K562 (cell line): ENCODE results near the gene DAZAP1. TPM values are rescaled to one million over a fixed set of nuclear protein-coding genes. Genes with fewer than 3 reads are reported as not detected.

ENCODE experiments used
- ATAC-seq: fragments of 200-7000 bp; cut with Tn5 transposase; 3 replicates; pipeline ENCODE4 v1.9.1; 2020; ENCODE audit warnings: moderate library complexity
- BruUV-seq: library from RNA; stranded (reverse); fragments of 400-500 nt; replicated peaks from 2 replicates; lab custom pipeline; 2021; lab: Mats Ljungman, UMichigan
- CTCF ChIA-PET: fragments of 300-600 bp; formaldehyde crosslinking; extraction: SDS; loops from one replicate; lab custom pipeline; 2021; ENCODE audit warnings: low intra/inter-chr PET ratio; lab: Yijun Ruan, JAX
- POLR2A ChIA-PET: fragments of 300-600, 350-650 bp; sonication (Branson Sonifier 250); formaldehyde crosslinking; extraction: SDS; loops from one replicate; lab custom pipeline; 2021; ENCODE audit warnings: antibody characterized with exemption, inconsistent platforms; lab: Yijun Ruan, JAX
- DNase-seq, 4 experiments: peaks; one replicate each; pipeline versions ENCODE4 v3.0.0 to v3.0.0-alpha.2; 2011 to 2018; ENCODE audit warnings: low spot score in 3 of 4, mixed read lengths in 3 of 4; ENCODE audit errors: extremely low read depth in 1 of 4
- FAIRE-seq: peaks from 2 replicates; lab custom pipeline; 2011; peaks lifted over from hg19 to GRCh38; lab: Jason Lieb, UNC
- H2AFZ ChIP-seq: 2 replicates; pipeline ENCODE4 v1.6.0; 2011; ENCODE audit warnings: low read depth, low read length, control low read depth, inconsistent platforms
- H3K27ac ChIP-seq: fragments of 200-600 bp; 3 replicates; pipeline ENCODE4 v1.8.0; 2011; ENCODE audit warnings: low read depth, mild to moderate bottlenecking, control low read depth, inconsistent platforms, low read length, moderate library complexity, mixed read lengths; ENCODE audit errors: extremely low read depth
- H3K27me3 ChIP-seq, 2 experiments: fragments of 300-600 bp in 1 of 2; 2 replicates in 1 of 2; 3 replicates in 1 of 2; pipeline versions ENCODE4 v1.6.0 to v1.8.0; 2011; ENCODE audit warnings: inconsistent platforms in 2 of 2, low read length in 2 of 2, mild to moderate bottlenecking in 1 of 2, mixed read lengths in 1 of 2, moderate library complexity in 1 of 2; ENCODE audit not compliant: control insufficient read depth in 2 of 2, insufficient read depth in 2 of 2
- H3K36me3 ChIP-seq: fragments of 300-600 bp; 3 replicates; pipeline ENCODE4 v1.8.0; 2011; ENCODE audit warnings: mild to moderate bottlenecking, low read length, inconsistent platforms; ENCODE audit not compliant: control insufficient read depth, insufficient read depth
- H3K4me1 ChIP-seq, 2 experiments: fragments of 200-600 bp in 1 of 2; replicated peaks in 1 of 2; 2 replicates in 1 of 2; 3 replicates in 1 of 2; pipeline versions ENCODE4 v1.5.1 to v1.8.0; 2011; ENCODE audit warnings: inconsistent platforms in 2 of 2, low read length in 2 of 2, mild to moderate bottlenecking in 1 of 2, mixed read lengths in 1 of 2, moderate library complexity in 1 of 2; ENCODE audit not compliant: control insufficient read depth in 2 of 2, insufficient read depth in 2 of 2
- H3K4me2 ChIP-seq: 2 replicates; pipeline ENCODE4 v1.6.1; 2011; ENCODE audit warnings: low read length, control low read depth, inconsistent platforms, mixed read lengths; ENCODE audit not compliant: insufficient read depth
- H3K4me3 ChIP-seq: fragments of 200-600 bp; sonication (generic), shearing (Covaris generic); 2 replicates; pipeline ENCODE4 v1.5.1; 2016; ENCODE audit warnings: control low read depth, inconsistent platforms
- H3K79me2 ChIP-seq: fragments of 200-600 bp; 3 replicates; pipeline ENCODE4 v1.8.0; 2011; ENCODE audit warnings: low read length, inconsistent platforms; ENCODE audit not compliant: control insufficient read depth, insufficient read depth
- H3K9ac ChIP-seq, 2 experiments: 2 replicates each; pipeline versions ENCODE4 v1.6.0 to v1.6.1; 2011; ENCODE audit warnings: low read depth in 2 of 2, low read length in 2 of 2, control low read depth in 1 of 2, inconsistent platforms in 1 of 2, mild to moderate bottlenecking in 1 of 2, mixed read lengths in 1 of 2; ENCODE audit not compliant: insufficient read depth in 1 of 2
- H3K9me1 ChIP-seq: one replicate; pipeline ENCODE4 v1.6.0; 2011; ENCODE audit warnings: inconsistent platforms, mild to moderate bottlenecking, low read length, moderate library complexity; ENCODE audit not compliant: control insufficient read depth, insufficient read depth
- H3K9me3 ChIP-seq: replicated peaks from 2 replicates; pipeline ENCODE4 v1.5.1; 2011; ENCODE audit warnings: low read depth, low read length, inconsistent platforms; ENCODE audit not compliant: control insufficient read depth, insufficient read depth
- H4K20me1 ChIP-seq: replicated peaks from 2 replicates; pipeline ENCODE4 v1.6.1; 2011; ENCODE audit warnings: low read length, inconsistent platforms, mixed read lengths; ENCODE audit not compliant: control insufficient read depth, insufficient read depth
- CBFB ChIP-seq: sonication (generic); formaldehyde crosslinking; IDR thresholded peaks from 2 replicates; pipeline ENCODE4 v1.4.0; 2020; ENCODE audit warnings: mild to moderate bottlenecking, missing genetic modification reagents
- CHD1 ChIP-seq: fragments of 200-600 bp; sonication (generic); IDR thresholded peaks from one replicate; pipeline ENCODE4 v1.6.1; 2012; ENCODE audit warnings: mild to moderate bottlenecking, moderate library complexity, low read length, inconsistent platforms
- HSF4 ChIP-seq: fragments of 250-450 bp; sonication (Bioruptor Pico); IDR thresholded peaks from 2 replicates; pipeline ENCODE4 v2.1.2; 2022; ENCODE audit warnings: mild to moderate bottlenecking, moderate library complexity, borderline replicate concordance
- POLR2G ChIP-seq: fragments of 200-400 bp; formaldehyde crosslinking; IDR thresholded peaks from 2 replicates; pipeline ENCODE4 v1.6.1; 2017; ENCODE audit warnings: low read depth, mild to moderate bottlenecking, antibody characterized with exemption, low read length, moderate library complexity
- POU5F1 ChIP-seq: fragments of 150-350 bp; IDR thresholded peaks from 2 replicates; pipeline ENCODE4 v1.6.1; 2014; ENCODE audit warnings: borderline replicate concordance, low read length, low read depth, mild to moderate bottlenecking; ENCODE audit not compliant: partially characterized antibody
- PTRF ChIP-seq: fragments of 450-650 bp; IDR thresholded peaks from 2 replicates; pipeline ENCODE4 v1.6.1; 2016; ENCODE audit warnings: mild to moderate bottlenecking, missing genetic modification characterization, missing compliant biosample characterization
- RAD51 ChIP-seq: fragments of 450-650 bp; IDR thresholded peaks from 2 replicates; pipeline ENCODE4 v1.7.1; 2016; ENCODE audit warnings: low read depth, mild to moderate bottlenecking, borderline replicate concordance
- RBFOX2 ChIP-seq: fragments of 200-400 bp; formaldehyde crosslinking; IDR thresholded peaks from 2 replicates; pipeline ENCODE4 v1.6.1; 2017; ENCODE audit warnings: low read depth, mild to moderate bottlenecking, low read length, moderate library complexity
- SP2 ChIP-seq: IDR thresholded peaks from 2 replicates; pipeline ENCODE4 v1.6.1; 2011; ENCODE audit warnings: mild to moderate bottlenecking, low read depth, low read length, moderate library complexity; ENCODE audit not compliant: poor library complexity, severe bottlenecking; ENCODE audit errors: extremely low read depth
- TAF15 ChIP-seq: fragments of 200-400 bp; formaldehyde crosslinking; IDR thresholded peaks from 2 replicates; pipeline ENCODE4 v1.6.1; 2017; ENCODE audit warnings: mild to moderate bottlenecking, low read depth, low read length, moderate library complexity
- THRAP3 ChIP-seq: fragments of 450-650 bp; IDR thresholded peaks from 2 replicates; pipeline ENCODE4 v1.6.1; 2016; ENCODE audit warnings: mild to moderate bottlenecking, inconsistent platforms, borderline replicate concordance
- USF2 ChIP-seq: sonication (generic); formaldehyde crosslinking; IDR thresholded peaks from 2 replicates; pipeline ENCODE4 v1.5.0; 2020; ENCODE audit warnings: missing genetic modification reagents
- ZBTB43 ChIP-seq: sonication (generic); formaldehyde crosslinking; IDR thresholded peaks from 2 replicates; pipeline ENCODE4 v1.8.0; 2023; ENCODE audit warnings: mild to moderate bottlenecking, missing genetic modification reagents
- WGBS: fragments of 100-300 bp; shearing (Covaris generic); methylation state at CpG from one replicate; pipeline ENCODE4 v1.1.6; 2016; ENCODE audit warnings: low coverage, mixed read lengths; ENCODE audit not compliant: insufficient coverage; ENCODE audit errors: missing lambda C conversion rate; 5-methylcytosine and 5-hydroxymethylcytosine counted together
- in situ Hi-C: fragments of 300-500 bp; cut with MboI; formaldehyde crosslinking; loops from 4 replicates; pipeline ENCODE4 v1.15.0; 2018; ENCODE audit warnings: inconsistent platforms, mixed read lengths
- intact Hi-C: fragments of 100-400 bp; cut with micrococcal nuclease; formaldehyde crosslinking; loops from 2 replicates; pipeline ENCODE4 v1.14.2; 2022
- polyA plus RNA-seq, 8 experiments: library from polyadenylated mRNA; depleted of rRNA in 4 of 8; stranded (reverse) in 5 of 8; unstranded in 3 of 8; fragments of >200 nt; fragmentation: Nextera tagmentation in 2 of 8; fragmentation: Illumina TruSeq in 1 of 8; extraction: Ambion mirVana in 2 of 8; extraction: Trizol in 1 of 8; gene quantifications; 2 replicates each; pipeline versions ENCODE4 v1.2.1 to v1.2.3, GENCODE V29; 2011 to 2014; ENCODE audit warnings: inconsistent platforms in 1 of 8, missing spikeins in 1 of 8
- total RNA-seq, 7 experiments: library from RNA; depleted of rRNA in 6 of 7; stranded (reverse); fragments of >200 nt in 6 of 7; fragmentation: Illumina TruSeq in 2 of 7; extraction: Trizol in 2 of 7; gene quantifications; 2 replicates each; pipeline versions ENCODE4 v1.2.1 to v1.2.3, GENCODE V29; 2011 to 2021; ENCODE audit warnings: low replicate concordance in 1 of 7
- TF ChIP-seq, protein P1 (sequence below): fragments of 250-450 bp; sonication (Bioruptor Pico); IDR thresholded peaks from 2 replicates; pipeline ENCODE4 v1.5.0; 2022; ENCODE audit warnings: mild to moderate bottlenecking
- TF ChIP-seq, protein P2 (sequence below): fragments of 250-450 bp; sonication (Bioruptor Pico); IDR thresholded peaks from 2 replicates; pipeline ENCODE4 v1.9.0; 2021; ENCODE audit warnings: mild to moderate bottlenecking

The DAZAP1 gene
- total and polyA plus RNA-seq, 9 of the 15 experiments (the other 6 are each of a cell fraction or from before 2014, with no cell fraction given), result 10.8 to 289 (median 142) TPM

DNA sequence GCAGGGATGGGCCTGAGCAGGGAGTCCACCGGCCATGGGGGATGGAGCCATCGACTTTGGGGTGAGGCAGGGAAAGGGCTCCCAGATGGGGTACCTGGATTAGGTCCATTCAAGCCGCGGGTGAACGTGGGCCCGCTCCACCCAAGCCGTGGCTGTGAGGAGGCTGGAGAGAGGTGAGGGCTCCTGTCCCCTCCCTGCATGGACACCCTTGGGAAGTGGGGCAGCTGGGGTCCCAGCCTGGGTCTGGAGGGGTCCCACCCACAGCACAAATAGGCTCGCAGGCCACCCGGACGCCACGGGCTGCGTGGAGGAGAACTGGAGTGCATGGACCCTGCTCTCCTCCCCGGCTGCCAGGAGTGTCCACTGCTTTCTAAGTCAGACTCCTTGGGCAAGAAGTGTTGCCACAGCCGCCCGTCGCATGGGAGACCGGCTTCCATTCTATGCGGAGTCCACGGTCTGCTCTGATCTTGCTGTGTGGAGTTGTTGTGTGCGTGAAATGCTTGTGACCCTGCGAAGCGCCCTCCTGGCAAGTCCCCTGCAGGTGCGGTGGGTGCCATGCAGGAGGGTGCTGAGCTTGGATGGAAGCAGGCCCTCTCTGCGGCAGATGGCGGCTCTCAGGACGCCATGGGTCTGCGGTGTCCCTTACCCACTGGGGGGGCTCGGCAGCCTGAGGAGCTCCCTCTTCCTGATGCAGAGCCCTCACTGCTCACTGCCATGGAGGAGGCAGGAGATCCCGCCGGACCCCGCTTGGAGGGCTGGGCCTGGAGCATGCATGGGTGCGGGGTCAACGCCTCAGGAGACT, 2.0 kb downstream of the DAZAP1 start:
- TF ChIP-seq TAF15, result no peak
- no peak for TF ChIP-seq SP2
- peak; percentile 32 for TF ChIP-seq CHD1
- no peak for TF ChIP-seq THRAP3
- TF ChIP-seq, protein P1, sequence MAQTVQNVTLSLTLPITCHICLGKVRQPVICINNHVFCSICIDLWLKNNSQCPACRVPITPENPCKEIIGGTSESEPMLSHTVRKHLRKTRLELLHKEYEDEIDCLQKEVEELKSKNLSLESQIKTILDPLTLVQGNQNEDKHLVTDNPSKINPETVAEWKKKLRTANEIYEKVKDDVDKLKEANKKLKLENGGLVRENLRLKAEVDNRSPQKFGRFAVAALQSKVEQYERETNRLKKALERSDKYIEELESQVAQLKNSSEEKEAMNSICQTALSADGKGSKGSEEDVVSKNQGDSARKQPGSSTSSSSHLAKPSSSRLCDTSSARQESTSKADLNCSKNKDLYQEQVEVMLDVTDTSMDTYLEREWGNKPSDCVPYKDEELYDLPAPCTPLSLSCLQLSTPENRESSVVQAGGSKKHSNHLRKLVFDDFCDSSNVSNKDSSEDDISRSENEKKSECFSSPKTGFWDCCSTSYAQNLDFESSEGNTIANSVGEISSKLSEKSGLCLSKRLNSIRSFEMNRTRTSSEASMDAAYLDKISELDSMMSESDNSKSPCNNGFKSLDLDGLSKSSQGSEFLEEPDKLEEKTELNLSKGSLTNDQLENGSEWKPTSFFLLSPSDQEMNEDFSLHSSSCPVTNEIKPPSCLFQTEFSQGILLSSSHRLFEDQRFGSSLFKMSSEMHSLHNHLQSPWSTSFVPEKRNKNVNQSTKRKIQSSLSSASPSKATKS (CRISPR knock-in tag), result no peak
- TF ChIP-seq HSF4 (CRISPR knock-in tag), result no peak
- TF ChIP-seq, protein P2, sequence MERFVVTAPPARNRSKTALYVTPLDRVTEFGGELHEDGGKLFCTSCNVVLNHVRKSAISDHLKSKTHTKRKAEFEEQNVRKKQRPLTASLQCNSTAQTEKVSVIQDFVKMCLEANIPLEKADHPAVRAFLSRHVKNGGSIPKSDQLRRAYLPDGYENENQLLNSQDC, result no peak
- TF ChIP-seq RBFOX2, result peak; percentile 36
- TF ChIP-seq RAD51, result no peak
- no peak for TF ChIP-seq PTRF (tag)
- TF ChIP-seq POLR2G, result peak; percentile 42; the same call in 1 of the 2 replicates
- no peak for TF ChIP-seq ZBTB43 (CRISPR knock-in tag)
- no peak for TF ChIP-seq USF2 (CRISPR knock-in tag)
- no peak for TF ChIP-seq CBFB
- no peak for TF ChIP-seq POU5F1
- CTCF ChIA-PET, result no interaction called here
- in situ Hi-C loops (no loop called here), intact Hi-C loops (no loop called here)
- POLR2A ChIA-PET, result interaction anchor here (0.5 to 1.5 kb wide), 6 partner anchors 27 to 141 kb away, joined by 3 to 4 read pairs (median 3); partner anchors contain the start of genes CIRBP and FAM174C
- Histone ChIP-seq H4K20me1 (peaks cover 48% of the 10 kb centered on the region), H3K4me3 (peak overlapping the region; percentile 99), H3K36me3 (peaks cover 57% of the 10 kb centered on the region; the same call in 2 of the 3 replicates), H3K79me2 (peaks cover 69% of the 10 kb centered on the region), H3K9me1 (peaks cover 17% of the 10 kb centered on the region), H3K9me3 (no peaks in the 10 kb centered on the region), H3K27ac (peak overlapping the region; percentile 99), H2AFZ (no peak overlapping the region), H3K4me1 (peaks cover 23 to 74% of the 10 kb centered on the region in 2 experiments), H3K9ac (peak overlapping the region; percentile 93 to 98), H3K27me3 (no peaks in the 10 kb centered on the region), H3K4me2 (peak overlapping the region; percentile 84)
- FAIRE-seq, result no peak
- WGBS, result 46% methylated on average over 29 of the region's 33 CpGs
- no peak for ATAC-seq
- DNase-seq, result no peak
- no TSS peak for BruUV-seq
